Ammon's horn (tissue), 1 donor: Measurements from ENCODE around the gene LCN12.

Experiments used
- DNase-seq: peaks from one replicate; pipeline ENCODE4 v3.0.0-alpha.2; 2016; ENCODE audit warnings: low spot score

The LCN12 gene

DNA sequence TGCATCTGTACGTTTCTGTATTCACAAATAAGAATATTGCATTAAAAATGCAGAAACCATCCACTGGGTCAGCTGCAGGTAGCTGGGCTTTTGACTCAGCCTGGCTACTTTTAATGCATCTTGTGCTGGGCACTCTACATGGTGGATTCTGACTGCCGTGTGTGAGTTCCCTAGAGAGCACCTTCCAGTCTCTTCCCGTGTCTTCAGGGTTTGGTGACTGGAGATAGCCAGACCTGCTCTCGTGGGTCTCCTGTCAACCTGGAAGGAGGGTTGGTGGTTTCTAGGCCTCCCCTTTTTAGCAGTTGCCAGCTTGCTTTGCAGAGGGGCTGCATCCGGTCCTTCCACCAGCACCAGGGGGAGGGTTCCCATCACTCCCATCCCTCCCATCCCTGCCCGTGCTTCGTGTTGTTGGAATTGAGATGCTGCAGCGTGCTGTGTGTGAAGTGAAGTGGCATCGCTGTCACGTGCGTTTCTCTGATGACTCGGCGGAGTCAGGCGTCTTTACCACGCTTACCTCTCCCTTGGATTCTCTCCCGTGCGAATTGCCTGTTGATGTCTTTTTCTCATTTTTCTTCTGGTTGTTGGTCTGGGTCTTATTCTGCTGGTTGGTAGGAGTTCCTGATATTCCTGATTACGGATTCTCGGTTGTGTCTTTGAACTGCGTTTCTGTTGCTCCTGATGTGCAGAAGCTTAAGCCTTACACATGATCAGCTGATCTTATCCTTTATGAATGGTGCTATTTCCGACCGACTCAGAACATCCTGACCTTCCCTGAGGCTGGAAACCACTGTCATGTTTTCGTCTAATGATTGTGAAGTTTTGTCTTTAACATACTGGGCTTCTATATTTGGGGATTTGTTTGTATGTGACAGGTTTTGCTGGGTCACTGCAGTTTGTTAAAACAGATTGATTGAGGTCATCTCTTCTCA is 24.5 kb upstream of the LCN12 start:
- no peak for DNase-seq

DNA sequence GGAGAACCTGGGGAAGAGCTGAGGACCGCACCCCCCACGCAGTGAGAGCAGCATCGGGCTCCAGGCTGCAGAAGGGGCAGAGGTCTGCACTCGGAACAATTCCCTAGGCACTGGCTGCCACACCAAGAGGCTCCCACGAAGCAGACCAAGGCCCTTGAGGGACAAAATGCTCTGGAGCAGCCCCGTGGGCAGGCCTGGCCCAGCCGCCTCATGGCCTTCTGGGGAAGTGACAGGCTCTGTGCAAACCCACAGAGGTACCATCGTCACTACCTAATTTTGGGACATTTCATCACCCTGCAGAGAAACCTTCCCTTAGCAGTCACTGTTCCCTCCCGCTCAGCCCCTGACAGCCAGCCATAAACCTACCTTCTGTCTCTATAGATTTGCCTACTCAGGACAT is 23.5 kb upstream of the LCN12 start:
- no peak for DNase-seq

DNA sequence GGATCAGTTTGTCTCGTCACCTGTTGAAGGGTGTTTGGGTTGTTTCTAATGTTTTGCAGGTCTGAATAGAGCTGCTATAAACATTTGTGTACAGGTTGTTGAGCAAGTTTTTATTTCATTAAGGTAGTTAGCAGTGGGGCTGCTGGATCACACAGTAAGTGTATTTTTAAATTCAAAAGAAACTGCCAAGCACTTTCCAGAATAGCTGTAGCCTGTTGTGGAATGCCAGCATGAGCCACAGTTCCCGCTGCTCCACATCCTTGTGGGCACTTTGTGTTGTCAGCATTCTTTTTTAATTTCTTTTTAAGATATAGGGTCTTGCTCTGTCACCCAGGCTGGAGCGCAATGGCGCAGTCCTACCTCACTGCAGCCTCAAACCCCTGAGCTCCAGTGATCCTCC is 22.1 kb upstream of the LCN12 start:
- no peak for DNase-seq

DNA sequence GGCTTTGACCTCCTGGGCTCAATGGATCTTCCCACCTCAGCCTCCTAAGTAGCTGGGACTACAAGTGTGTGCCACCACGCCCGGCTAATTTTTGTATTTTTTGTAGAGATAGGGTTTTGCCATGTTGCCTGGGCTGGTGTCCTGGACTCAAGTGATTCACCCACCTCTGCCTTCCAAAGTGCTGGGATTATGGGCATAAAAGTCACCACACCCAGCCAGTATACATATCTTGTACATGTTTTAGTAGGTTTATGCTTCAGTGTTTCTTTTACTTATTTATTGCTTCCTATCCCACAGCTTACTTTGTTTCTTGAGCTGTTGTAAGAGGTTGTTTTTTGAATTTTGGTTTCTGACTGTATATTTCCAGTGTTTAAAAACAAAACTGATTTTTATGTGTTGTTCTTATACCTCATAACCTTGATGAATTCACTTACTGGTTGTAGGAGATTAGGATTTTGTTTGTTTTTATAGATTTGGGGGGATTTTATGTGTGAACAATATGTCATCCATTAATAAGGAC is 20.4 kb upstream of the LCN12 start:
- DNase-seq = no peak

DNA sequence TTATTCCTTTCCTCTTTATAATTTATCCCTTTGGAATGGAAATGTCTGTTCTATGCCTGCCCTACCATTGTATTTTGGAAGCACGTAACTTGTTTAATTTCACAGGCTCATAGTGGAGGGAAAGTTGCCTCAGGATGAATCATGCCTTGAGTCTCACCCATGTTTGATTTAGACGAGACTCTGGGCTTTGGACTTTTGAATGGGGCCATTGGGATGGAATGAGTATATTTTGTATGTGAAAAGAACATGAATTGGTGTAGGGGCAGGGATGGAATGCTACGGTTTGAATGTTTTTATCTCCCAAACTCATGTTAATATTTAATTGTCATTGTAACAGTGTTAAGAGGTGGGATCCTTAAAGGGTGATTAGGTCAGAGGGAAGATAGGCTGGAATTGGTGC is 17.8 kb upstream of the LCN12 start:
- no peak for DNase-seq

DNA sequence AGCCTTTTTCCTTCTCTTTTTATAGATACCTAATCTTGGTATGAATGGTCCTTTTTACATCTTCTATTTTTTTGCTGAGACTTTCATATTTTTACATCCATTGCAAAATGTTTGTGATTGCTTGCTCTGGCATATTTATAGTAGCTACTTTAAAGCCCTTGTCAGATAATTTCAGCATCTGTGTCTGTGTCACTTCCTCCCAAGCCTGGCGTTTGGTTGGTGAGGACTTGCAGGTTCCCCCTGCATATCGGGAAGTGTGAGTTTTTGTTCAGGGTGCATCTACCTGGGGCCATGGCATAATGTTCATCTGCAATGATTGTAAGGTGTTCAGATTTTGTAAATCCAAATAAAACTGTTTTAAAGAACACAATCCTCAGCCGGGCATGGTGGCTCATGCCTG is 16.4 kb upstream of the LCN12 start:
- DNase-seq = no peak

DNA sequence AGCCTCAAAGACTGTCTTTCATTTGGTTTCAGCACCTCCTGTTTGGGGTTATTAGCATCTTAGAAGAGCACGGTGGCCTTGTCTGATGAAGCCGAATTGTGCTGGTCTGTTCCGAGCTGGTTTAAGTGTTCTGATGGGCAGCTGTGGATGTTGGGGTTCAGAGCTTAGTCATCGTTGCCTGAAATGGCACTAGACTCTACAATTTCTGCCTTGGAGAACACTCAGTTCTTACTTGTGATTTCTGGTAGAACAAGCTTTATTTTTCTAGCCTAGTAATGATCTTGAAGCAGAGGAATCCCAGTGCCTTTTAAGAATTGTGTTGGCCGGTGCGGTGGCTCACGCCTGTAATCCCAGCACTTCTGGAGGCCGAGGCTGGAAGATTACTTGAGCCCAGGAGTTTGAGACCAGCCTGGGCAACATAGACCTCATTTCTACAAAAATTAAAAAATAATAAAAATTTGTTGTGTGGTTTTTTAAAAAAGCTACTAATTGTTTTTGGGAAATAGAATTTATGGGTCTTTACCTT is 15.4 kb upstream of the LCN12 start:
- DNase-seq = peak; percentile 27

DNA sequence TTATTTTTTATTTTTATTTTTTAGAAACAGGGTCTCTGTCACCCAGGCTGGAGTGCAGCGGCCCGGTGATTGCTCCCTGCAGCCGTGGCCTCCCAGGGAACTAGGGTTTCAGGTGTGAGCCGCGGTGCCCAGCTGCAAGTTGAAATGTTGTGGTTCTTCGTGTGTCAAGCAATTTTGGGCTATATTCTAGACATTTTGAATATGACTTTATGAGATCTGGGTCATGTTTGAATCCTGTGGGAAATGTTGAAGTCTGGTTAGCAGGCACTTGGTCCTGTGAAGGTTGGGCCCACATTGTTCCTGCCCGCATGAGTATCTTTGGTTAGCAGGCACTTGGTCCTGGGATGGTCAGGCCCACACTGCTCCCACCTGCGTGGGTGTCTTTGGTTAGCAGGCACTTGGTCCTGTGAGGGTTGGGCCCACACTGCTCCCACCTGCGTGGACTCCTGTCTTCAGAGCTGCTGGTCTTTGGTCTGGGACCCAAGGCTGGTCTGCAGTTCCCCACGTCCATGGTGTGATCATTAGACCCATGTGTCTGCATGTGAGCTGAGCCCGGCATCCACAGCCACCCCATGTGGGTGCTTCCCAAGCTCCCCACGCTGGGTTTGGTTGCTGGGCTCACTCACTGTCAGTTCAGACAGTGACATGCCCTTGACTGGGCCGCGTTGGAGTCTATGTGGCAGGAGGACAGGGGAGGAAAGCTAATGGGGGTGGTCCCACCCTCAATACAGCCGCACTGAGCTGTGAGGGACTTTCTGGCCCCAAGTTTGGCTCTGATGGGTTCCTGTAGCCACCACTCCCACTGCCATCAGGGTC is 14.7 kb upstream of the LCN12 start:
- DNase-seq = no peak

DNA sequence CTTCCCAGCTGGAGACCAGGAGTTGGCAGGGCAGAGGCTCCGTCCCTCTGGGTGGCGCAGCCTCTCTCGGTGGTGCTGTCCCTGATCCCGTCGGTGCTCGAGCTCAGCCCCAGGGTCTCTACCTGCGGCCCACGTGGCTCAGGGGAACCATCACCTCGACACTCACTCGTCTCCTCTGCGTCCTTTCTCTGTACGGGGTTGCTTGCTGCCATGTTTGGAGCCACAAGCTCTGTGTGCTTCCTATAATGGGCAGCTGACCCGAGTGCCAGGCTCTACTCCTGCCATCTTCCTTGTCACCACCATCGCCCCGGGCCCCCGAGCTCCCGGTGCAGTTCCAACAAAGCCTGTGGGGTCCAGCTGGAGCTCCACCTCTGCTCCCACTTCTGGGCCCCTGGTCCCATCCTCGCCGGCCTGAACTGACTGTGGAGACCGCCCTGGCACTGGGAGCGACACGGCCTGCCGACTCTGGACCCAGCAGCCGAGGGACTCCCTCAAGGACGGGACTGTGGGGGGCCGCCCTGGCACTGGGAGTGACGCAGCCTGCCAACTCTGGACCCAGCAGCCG is 12.6 kb upstream of the LCN12 start:
- no peak for DNase-seq

DNA sequence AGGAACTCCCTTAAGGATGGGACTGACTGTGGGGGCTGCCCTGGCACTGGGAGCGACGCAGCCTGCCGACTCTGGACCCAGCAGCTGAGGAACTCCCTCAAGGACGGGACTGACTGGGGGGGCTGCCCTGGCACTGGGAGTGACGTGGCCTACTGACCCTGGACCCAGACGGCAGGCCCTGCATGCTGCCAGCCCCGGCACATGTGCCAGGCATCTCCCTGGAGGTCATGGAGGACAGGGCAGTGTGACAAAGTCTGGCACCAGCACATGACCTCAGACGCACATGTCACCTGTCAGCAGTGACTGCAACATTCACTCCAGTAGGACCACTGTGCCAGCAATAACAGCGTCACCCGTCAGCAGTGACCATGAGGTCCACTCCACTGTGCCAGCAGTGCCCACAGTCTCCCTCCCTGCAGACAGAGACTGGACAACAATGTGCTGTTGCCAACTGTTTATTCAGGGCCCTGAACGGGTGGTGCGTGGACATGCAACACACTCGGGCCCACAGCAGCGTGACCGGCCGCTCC is 12.0 kb upstream of the LCN12 start:
- DNase-seq = peak; percentile 89

DNA sequence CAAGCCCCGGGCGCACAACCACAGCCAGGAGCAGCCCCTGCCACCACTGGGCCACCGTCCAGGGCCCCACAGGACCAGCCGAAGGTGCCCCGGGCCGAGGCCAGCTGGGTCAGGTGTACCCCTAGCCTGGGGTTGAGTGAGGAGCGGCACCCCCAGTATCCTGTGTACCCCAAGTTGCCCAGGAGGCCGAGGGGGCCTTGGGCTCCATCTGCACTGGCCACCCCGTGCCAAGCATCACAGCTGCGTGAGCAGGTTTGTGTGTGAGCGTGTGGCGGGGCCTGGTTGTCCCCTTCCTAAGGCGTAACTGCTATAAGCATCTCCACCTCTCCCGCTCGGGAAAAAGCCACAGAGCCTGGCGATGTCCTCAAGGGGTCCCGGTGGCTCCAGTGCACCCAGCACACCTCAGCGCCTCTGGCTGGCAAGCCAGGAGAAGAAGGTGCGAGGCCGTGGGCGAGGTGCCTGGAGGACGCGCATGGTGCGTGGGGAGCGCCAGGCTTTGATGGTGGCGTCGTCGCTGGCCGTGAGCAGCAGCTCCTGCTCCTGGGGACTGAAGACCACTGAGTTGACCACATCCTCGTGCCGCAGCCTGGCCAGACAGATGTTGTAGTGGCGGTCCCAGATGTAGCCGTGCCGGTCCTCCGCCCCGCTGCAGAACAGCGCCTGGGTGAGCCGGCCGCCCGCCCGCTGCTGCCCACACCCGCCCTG is 11.4 kb upstream of the LCN12 start:
- DNase-seq = no peak

DNA sequence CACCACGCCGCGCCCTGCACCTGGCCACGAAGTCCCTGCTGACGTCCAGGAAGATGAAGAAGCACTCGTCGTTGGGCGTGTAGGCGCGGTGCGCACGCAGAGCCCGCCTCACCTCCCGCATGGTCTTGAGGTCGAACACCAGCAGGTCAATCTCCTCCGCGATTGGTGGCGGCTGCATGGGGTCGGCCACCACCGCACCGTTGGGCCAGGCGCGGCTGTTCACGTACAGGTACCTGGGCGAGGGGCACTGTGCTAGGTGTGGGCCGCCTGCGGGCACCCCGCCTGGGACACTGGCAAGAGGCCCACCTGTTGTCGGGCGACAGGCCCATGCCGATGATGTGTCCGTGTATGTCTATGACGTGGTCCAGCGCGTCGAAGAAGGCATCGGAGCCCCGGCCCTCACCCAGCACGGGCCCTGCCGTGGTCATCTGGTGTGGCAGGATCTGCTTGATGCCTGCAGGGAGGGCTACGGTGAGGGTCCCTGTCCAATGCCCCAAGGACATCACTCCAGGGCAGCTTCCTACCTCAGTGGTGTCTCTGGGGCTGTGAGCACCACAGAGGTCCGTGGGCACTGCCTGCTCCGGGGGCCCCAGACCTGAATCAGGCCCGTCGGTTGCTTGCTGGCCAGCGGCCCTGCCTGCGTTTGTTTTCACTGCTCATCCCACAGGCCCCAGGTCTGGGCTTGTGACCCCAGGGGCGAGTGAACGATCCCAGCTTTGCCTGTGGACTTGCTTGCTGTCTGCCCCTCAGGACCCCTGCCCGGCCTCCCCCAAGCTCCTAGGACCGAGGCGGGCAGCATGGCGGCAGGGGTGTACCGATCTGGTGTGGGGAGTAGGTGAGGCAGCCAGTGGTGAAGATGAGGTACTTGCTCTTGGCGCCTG is 10.6 kb upstream of the LCN12 start:
- DNase-seq = no peak

DNA sequence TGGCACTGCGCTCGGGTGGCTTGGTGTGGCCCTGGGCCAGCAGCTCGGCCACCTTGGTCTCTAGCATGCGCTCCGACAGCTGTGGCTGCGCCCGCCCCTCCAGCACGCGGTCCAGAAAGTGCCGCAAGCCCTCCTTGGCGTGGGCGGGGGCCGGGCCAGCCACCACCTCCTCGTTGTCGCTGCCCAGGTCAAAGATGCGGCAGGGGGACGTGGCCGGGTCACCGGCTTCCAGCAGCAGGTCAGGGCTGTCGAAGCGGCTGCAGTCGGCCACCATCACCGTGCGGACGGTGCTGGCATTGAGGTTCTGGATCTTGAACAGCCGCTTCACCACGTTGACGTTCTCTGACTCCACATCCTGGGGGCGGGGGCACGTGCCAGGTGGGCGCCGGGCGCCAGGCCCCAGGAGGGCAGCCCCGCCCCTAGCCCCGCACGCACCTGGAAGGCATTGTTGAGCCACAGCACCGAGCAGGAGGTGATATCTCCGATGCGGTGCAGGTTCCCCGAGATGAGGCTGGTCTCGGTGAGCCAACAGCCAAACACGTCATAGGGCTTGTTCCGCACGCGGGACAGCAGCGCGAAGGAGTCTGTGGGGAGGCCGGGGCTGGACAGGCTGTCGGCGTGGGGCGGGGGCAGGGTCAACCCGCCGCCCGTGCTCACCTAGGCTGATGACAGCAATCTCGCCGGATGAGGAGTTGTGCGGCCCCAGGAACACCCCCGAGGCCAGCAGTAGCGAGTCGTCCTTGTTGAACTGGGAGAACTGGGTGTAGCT is 9.8 kb upstream of the LCN12 start:
- no peak for DNase-seq

DNA sequence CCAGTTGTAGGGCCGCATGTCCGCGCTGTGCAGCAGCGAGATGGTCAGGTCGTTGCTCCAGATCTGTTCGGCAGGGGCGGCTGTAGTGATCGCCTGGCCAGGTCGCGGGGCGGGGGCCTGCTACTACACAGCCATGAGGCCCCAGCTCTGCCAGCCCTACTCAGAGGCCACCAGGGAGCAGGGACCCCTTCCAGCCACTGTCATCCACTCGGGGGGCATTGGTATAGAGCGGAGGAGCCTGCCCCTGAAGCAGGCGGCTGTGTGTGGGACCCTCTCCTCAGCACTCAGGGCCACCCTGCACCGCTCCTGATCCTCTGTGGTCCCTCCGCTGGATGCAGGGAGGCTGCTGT is 9.2 kb upstream of the LCN12 start:
- DNase-seq = no peak

DNA sequence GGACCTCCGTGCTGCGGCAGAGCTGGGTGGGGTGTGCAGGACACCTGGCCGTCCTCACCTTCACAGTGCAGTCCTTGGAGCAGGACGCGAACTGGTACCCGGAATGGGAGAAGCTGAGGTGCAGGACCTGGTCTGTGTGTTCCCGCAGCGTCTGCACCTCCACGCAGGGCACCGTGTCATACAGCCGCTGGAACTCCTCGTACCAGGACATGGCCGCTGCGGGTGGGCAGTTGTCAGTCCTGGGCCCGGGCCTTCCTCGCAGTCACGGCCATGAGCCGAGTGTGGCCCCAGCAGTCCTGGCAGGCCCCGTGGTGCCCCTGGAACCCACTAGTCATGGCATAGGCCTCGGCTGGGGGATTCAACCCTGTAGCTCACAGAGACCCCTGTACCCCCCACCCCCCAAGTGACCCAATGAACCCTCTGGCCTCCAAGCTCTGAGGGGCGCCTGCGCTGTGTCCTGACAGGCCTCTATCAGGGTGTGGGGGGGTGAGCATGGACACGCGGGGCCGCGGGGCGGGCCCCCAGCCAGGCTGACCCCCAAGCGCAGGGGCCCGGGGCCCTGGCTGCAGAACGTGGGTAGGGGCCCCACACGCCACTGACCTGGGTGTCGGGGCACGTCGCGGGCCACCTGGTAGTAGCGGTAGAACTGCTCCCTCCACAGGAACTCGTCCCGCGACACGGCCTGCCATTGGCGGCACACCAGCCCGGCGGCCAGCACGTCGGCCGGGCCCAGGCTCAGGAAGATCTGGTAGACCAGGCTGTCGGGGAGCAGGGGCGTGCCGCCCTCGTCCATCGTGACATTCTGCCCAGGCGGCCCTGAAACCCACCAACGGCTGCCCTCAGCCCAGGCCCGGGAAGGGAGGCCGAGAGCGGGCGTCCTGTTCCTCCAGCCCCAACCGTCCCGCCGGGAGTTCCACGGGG is 8.5 kb upstream of the LCN12 start:
- no peak for DNase-seq

DNA sequence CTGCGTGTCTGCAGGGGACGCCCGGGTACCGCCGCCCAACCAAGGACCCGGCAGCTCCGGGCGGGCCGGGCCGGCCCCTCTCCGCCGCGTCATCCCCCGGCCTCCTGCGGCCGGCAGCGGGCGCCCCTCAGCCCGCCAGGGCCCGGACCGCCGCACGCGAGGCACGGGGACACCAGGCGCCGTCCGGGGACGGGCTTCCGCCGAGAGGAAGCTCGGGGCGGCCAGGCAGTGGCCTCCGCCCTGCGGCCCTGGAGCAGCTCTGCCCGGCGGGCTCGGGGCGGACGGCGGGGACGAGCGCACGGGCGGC is 7.9 kb upstream of the LCN12 start:
- DNase-seq = no peak

DNA sequence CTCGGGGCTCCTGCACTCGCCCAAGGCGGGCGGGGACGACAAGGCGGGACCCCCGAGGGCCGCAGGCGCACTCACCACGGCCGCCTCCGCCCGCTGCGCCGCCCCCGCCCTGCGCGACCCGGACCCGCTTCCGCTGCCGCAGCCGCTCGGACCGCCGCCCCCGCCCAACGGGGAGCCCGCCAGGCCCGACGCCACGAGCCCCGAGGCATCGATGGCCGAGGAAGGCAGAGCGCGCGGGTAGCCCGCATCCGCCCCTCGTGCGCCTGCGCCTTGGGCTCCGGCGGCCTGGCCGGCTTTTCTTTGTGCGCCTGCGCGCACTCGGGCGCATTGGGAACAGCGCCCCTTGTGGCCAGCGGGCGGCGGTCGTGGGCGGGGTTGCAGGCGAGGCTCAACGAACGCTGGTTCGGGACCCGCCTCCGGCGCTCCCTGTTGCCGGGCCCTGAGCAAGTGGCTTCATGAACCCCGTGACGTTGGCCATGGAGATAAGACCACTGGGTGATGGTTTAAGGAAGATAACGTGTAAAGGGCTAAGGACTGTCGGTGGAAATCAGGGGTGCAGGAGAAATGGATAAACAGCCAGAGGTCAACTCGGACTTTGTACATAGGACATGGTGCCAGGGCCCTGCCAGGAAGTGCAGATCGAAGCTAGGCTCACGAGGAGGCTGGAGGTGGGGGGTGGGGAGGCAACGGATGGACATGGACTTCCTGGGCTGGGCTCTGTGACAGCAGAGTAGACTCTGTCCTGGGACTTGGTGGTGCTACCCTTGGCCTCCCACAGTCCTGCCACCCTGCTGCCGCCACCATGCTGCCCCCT is 7.3 kb upstream of the LCN12 start, which contains the start of the genes C8G and FBXW5:
Gene C8G, plus strand, starts transcription at position 725 of the 814 bp plus-strand sequence. Its CDS starts 78 bp downstream, at position 803.
Gene FBXW5, minus strand, starts transcription at position 220 of the 814 bp plus-strand sequence. CDS start 655 bp downstream, outside the sequence.
- peak; percentile 92 for DNase-seq
